UCSD-AML1 (cell line): ENCODE measurements around the gene HOXD12.

Experiments used
- DNase-seq: peaks from one replicate; lab custom pipeline; 2025; ENCODE audit not compliant: unreplicated experiment; lab: John Stamatoyannopoulos, UW

HOXD12 gene

GRCh38 chr2:176118601-176119339, 19.2 kb downstream of the HOXD12 start:
- peak; percentile 24 for DNase-seq

DNA sequence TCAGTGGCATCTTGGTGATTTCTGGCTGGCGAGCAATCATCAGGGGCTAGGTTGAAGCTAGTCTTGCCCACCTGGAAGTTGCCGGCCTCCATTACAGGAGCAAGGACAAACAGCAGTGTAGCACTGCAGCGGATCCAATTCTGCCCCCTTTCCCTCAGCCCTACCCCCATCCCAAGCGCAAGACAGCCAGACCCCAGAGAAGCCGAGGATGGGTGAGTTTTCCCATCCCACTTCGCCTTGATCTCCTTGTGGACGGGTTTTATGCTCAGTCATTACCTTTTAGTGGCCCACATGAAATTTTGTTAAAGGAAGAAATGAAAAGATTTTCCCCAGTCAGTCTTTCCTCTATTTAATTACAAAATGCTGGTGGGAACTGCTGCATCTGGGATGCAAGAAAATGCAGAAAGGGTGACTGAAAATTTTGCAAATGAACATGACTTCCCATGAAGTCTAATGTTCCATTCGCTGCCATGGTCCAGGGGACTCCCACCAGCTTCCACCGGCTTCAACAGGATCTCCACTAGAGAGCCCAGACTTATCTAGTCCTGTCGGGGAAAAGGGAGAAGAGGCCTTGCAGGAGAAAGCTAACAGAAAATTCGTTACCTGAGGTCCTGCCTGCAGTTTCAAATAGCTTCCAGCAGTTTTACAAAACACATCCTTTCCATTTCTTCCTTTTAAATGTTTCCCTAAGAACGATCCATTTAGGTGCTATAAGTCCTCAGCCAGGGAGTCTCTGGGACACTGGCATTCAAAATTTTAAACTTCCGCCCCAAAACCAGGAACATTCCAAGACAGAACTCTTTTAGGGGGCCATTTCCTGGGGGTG, 21.0 kb downstream of the HOXD12 start:
- no peak for DNase-seq

- DNase-seq, result no peak
Measured at GRCh38 chr2:176121190-176122051, 21.8 kb downstream of the HOXD12 start.

GRCh38 chr2:176122052-176122682, 22.6 kb downstream of the HOXD12 start:
- DNase-seq, result no peak

GRCh38 chr2:176122683-176123410, 23.3 kb downstream of the HOXD12 start, which contains the start of gene HOXD9:
Gene HOXD9, plus strand, starts transcription at chr2:176122719. Its CDS starts 50 bp downstream, at chr2:176122769.
- DNase-seq, result no peak

DNA sequence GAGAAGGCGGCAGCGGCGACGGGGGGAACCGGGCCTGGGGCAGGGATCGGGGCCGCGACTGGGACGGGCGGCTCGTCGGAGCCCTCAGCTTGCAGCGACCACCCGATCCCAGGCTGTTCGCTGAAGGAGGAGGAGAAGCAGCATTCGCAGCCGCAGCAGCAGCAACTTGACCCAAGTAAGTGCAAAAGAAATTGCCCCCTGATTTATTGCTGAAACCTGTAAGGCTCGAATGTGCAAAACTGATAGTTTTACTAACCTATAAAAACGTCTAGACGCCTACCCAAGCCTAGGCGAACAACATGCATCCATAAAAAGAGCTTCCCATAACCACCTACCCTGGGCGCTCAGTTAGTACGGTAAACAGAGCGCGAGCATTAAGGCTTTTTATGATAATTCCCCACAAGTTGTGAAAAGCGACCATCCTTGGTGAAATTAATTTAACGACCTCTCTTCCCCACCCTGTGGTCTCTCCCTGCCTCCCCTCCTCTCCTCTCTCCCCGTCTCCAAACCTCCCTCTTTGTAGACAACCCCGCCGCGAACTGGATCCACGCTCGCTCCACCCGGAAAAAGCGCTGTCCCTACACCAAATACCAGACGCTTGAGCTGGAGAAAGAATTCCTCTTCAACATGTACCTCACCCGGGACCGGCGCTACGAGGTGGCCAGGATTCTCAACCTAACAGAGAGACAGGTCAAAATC, 24.0 kb downstream of the HOXD12 start:
- no peak for DNase-seq

GRCh38 chr2:176124110-176124946, 24.7 kb downstream of the HOXD12 start:
- DNase-seq, result no peak

DNA sequence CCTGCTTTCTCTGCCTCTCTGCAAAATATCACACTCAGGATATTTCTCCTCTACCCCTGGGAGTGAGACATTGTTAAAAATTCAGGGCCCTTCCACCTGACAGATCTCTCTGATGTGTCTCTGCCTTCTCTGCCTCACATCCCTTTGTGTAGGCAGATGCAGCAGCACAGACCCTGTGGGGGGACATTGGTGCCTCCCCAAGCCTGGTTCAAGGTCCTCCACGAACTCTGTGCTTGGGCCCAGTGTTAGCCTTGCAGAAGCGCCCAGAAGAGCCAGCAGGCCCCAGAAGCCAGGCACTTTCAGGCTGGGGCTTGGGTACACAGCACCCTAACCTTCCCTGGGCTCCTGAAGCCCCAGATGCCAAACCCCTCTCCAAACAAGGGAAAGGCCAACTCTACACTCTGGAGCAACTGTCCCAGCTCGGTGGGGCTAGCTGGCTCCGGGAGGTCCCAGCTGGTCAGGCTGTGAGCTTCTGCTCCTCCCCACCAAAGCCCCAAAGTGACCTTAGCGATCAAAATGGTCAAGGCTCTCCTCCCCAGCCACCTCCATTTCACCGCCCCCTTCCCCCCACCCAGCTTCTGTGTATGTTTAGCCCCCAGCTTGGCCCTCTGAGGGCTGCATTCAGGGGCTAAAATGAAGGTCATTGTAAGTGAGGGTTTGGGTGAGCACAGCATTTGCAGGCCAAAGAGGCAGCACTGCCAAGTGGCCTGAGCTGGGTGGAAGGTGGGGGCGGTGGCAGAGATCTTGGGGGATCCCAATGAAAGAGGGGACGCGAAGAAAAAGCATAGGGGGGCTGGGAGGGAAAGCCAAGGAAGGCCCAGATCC, 25.6 kb downstream of the HOXD12 start:
- no peak for DNase-seq

GRCh38 chr2:176125772-176126054, 26.1 kb downstream of the HOXD12 start:
- no peak for DNase-seq

DNA sequence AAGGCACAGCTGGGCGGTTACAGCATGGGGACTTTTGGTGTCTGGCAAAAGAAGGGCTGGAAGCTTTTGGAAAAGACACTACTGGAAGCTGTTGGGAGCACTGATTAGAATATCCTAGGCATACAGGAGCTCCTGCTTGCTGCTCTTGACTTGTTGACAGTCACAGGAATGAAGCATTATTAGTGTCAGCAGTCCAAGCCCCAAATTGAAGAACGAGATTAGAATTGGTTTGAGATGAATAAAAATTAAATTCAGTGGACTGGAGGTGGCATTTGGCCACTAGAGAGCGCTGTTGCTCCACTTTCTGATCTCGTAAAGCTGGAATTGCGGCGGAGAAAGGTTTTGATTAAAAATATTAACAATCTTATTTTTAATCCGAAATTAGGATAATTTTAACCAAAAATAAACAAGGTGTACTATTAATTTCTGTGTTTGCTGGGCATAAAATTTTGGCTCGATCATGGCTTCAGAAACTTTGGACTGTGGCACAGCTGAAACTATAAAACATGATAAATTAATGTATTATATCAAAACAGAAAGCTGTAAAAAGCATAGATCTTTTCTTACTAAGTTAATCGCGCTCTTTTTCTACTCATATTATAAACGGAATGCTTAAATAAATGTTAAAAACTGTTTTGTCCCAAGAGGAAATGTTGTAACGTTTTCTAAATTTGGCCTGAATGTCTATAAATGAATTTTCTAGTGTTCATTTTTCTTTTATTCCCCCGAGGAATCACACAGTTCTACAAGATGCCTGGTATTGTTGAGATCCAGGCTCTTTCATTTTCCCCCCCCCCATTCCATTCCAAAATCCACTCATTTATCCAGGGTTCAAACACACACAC, 27.6 kb downstream of the HOXD12 start:
- DNase-seq, result peak; percentile 37

DNA sequence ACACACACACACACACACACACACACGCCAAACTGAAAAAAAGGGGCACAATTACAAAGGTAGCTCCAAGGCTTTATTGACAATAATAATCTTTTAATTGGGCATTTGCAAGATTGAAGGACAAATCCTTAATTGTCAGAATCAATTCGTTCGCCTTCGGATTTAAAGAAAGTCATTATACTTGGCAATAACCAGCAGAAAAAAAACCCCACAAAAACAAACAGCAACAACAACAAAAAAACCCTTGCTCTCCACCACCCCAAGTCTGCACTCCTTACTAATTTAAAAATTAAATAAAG, 28.1 kb downstream of the HOXD12 start:
- no peak for DNase-seq

DNA sequence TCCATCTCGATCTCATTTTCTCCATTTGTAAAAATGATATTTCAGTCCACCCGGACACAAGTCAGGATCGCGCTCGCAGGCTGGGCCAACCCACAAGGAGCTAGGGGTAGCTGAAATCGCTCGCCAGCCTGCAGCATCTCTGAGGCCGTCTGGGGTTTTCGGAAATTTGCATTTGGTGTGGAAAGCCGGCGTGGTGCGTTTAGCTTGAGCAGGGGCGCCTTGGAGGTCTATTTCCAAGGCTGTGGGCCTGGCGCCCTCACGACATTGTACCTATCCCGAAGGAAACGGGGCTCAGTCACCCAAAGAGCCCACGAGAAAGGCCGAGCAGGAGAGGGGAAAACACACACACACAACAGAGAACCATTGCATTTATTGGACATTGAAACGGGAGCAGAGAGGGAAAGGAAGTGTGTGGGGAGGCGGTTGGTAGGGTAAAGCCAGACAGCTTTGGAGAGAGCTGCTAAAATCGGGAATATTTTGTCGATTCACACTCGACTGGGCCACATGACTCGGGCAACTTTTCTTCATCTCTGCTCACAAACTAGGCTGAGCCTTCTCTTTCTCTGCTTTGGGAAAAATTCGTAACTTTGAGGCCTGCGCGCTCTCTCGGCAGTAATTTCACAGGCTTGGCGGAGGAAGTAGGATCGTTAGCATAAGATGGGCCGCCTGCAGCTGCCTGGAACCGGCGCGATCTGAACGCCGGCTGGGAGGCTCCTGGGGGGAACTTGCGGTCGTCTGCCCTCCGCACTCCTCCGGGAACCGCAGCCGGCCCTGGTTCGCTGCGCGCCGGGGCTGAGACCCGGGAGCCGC, 28.8 kb downstream of the HOXD12 start:
- no peak for DNase-seq

DNA sequence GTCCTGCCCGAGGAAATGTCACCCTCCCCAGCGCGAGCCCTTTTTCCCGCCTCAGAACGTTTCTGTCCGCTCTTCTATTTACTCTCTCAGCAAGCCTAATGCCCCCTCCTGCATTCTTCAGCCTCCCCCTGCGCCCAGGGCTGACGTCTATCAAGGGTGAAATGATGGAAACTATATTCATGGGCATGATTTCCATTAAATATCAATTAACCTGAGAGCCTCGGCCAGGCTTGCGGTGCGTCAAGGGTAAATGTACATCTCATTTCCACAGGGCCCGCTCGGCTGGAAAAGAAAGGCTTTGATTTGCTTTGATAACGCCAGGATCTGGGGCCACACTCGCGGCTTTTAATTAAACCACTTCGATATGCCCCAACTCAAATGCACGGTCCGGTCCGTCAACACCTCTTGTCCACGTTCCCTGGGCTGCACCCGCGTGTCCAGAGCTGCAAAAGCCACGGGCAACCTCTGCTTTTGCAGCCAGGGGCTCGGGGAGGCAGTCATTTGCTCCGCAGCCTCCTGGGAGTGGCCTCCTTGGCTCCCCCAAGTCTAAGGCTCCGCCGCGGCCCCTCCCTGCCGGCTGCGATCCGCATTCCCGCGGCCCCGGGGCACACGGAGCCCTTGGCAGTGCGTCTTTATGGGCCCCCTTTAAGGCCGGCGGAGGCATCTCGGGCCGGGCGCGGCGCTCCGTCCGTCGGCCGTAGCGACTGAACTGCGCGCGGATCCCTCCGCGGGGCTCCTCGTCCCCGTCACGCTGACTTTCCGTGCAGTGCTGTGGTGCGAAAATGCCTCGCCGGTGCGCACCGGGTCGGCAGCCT, 29.6 kb downstream of the HOXD12 start, which contains the start of gene HOXD8:
Gene HOXD8 (plus strand): TSS at position 724 of the 815 bp plus-strand sequence. CDS start 662 bp downstream, outside the sequence.
- DNase-seq, result no peak

- no peak for DNase-seq
Measured at GRCh38 chr2:176129813-176130146, 30.2 kb downstream of the HOXD12 start.

GRCh38 chr2:176130147-176130956, 30.8 kb downstream of the HOXD12 start:
- no peak for DNase-seq
